Pancreas (tissue), 10 donors: ENCODE results near the gene CDKAL1. TPM values are rescaled to one million over a fixed set of nuclear protein-coding genes. Genes with fewer than 3 reads are reported as not detected.
A peak's percentile ranks its signal among the peaks of the same experiment; 100 is the strongest.
"Not testable (repeated sequence)": the region's sequence is repeated elsewhere in the genome, so short reads cannot be mapped to it uniquely, and the experiment has no call there.

Experiments
- ATAC-seq, 4 donors: fragments of 200-7000 bp; cut with Tn5 transposase; one replicate each; pipeline versions ENCODE4 v1.8.0 to v1.9.1; 2020; ENCODE audit warnings: mild to moderate bottlenecking in 4 of 4, moderate library complexity in 4 of 4
- DNase-seq, 6 donors: peaks; one replicate each; pipeline ENCODE4 v3.0.0-alpha.2; 2020
- FAIRE-seq: peaks from 2 replicates; lab custom pipeline; 2012; peaks lifted over from hg19 to GRCh38; lab: Jason Lieb, UNC
- H3K27ac ChIP-seq, 4 donors: fragments of 200-600 bp; sonication (generic); 1 replicate in 3 of 4; 2 replicates in 1 of 4; pipeline versions ENCODE4 v1.5.0 to v1.8.0; 2020
- H3K27me3 ChIP-seq, 4 donors: fragments of 200-600 bp; one replicate each; pipeline ENCODE4 v1.8.0; 2021
- H3K36me3 ChIP-seq, 3 donors: fragments of 200-600 bp; sonication (generic) in 1 of 3; one replicate each; pipeline versions ENCODE4 v1.5.0 to v1.8.0; 2020 to 2021
- H3K4me1 ChIP-seq, 3 donors: fragments of 200-600 bp; one replicate each; pipeline ENCODE4 v1.8.0; 2021
- H3K4me3 ChIP-seq, 4 donors: fragments of 200-600 bp; sonication (generic) in 2 of 4; one replicate each; pipeline versions ENCODE4 v1.5.0 to v1.8.0; 2020 to 2021
- H3K9me3 ChIP-seq, 4 donors: fragments of 200-600 bp; one replicate each; pipeline ENCODE4 v1.8.0; 2021
- CTCF ChIP-seq, 4 donors: fragments of 200-600 bp; sonication (generic) in 3 of 4; IDR thresholded peaks; one replicate each; pipeline versions ENCODE4 v1.5.0 to v1.8.0; 2021; ENCODE audit warnings: antibody characterized with exemption in 4 of 4
- WGBS, 2 donors: extraction: QIAGEN DNeasy Blood & Tissue Kit; methylation state at CpG; one replicate each; pipeline ENCODE4 v1.1.7; 2013; 5-methylcytosine and 5-hydroxymethylcytosine counted together
- intact Hi-C, 3 donors: fragments of 100-400 bp; cut with DNase I; formaldehyde crosslinking; loops; one replicate each; pipeline versions ENCODE4 v1.11.1 to v1.14.2; 2022
- polyA plus RNA-seq, 2 donors: library from polyadenylated mRNA; stranded (reverse); fragments of 200-250 nt; gene quantifications; one replicate each; pipeline ENCODE4 v1.2.3, GENCODE V29; 2013
- total RNA-seq, 6 donors: library from RNA; stranded (reverse); fragmentation: NEBNext Ultra II Directional in 4 of 6; extraction: Animal tissue kit (Norgen Biotek cat#: 25700) in 4 of 6; gene quantifications; one replicate each; pipeline versions ENCODE4 v1.2.1 to v1.2.4, GENCODE V29; 2021 to 2023
- donor health status: healthy with polysubstance abuse.
- donor health status: DM: no; HTN: no; CAD: no; lungs with moderate emphysema.
- donor health status: DM: no; HTN: no; CAD: no.
- donor health status: control.
- donor health status: control.
- donor health status: Bipolar disorder and iron deficiency.
- donor health status: DM: yes; HTN: yes; CAD: no.
- donor health status: DM: no; HTN: no; CAD: no.
- donor health status: DM: no; HTN: no; CAD: no.
- donor health status: DM: yes; HTN: yes; CAD: no.

Gene CDKAL1
- total and polyA plus RNA-seq, 8 donors, result 3.3 to 11.7 (median 8.2) TPM

- Histone ChIP-seq H3K4me3 (no peak overlapping the region), H3K4me1 (peaks cover 0 to 3% (median 3%) of the 10 kb centered on the region in 3 donors), H3K27me3 (no peaks in the 10 kb centered on the region), H3K9me3 (no peaks in the 10 kb centered on the region), H3K36me3 (no peaks in the 10 kb centered on the region), H3K27ac (no peak overlapping the region)
- 11 to 14% methylated on average over 3 of the region's 3 CpGs for WGBS, 2 donors
- intact Hi-C loops, result no loop called here
- no peak for TF ChIP-seq CTCF (IDR thresholded peaks at IDR 0.05)
- FAIRE-seq (no peak), DNase-seq (no peak), ATAC-seq (peak in 1 of 4 donors; percentile 25)
Observed at GRCh38 chr6:21244897-21245470, 710.7 kb downstream of the CDKAL1 start.

DNA sequence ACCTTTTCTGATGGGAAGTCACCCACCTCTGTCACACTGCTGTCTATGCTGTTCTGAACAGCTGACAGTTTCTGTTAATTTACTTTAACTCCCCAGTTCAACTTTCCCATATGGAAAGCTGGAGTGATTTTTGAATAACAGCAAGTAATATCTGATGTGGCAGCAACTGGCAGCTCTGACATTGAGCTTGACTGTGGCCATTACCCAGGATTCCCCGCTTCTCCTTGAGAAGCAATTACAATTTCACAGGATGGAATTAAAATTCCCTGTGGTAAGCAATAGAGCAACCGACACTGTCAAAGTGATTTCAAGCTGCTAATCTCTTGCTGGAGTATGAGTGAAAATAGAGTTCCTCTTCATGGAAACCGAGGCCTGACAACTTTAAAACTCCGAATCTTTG lies 711.2 kb downstream of the CDKAL1 start:
- H3K9me3 ChIP-seq, result no peaks in the 10 kb centered on the region
- H3K36me3 ChIP-seq, result no peaks in the 10 kb centered on the region
- no peak overlapping the region for H3K4me3 ChIP-seq
- TF ChIP-seq CTCF (IDR thresholded peaks at IDR 0.05), result no peak
- intact Hi-C loops, result no loop called here
- 90 to 95% methylated on average over 4 of the region's 4 CpGs for WGBS, 2 donors
- peaks cover 0 to 3% (median 3%) of the 10 kb centered on the region in 3 donors for H3K4me1 ChIP-seq
- no peak for ATAC-seq
- no peak for FAIRE-seq
- H3K27ac ChIP-seq, result no peak overlapping the region
- no peaks in the 10 kb centered on the region for H3K27me3 ChIP-seq
- DNase-seq, result no peak

DNA sequence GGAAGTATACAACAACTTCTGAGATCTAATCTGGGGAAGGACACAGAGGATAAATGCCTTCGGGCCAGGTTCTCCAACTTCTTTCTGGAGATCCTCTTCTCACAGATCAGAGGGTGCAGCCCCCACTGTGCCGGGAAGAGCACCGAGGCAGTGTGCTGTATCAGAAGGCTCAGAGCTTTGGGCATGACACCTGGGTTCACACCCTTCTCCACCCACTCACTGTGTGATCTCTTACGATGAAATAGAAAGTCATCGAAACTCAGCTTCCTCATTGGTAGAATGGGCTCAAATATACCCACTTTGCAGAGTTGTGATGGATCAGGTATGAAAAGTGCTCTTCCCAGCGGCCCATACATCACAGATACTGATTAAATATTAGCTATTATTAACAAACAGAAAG lies 711.8 kb downstream of the CDKAL1 start:
- no peak for TF ChIP-seq CTCF (IDR thresholded peaks at IDR 0.05)
- intact Hi-C loops, result no loop called here
- H3K36me3 ChIP-seq, result no peaks in the 10 kb centered on the region
- H3K4me1 ChIP-seq, result peaks cover 0 to 3% (median 3%) of the 10 kb centered on the region in 3 donors
- FAIRE-seq (no peak), ATAC-seq (no peak), DNase-seq (no peak)
- WGBS, 2 donors, result 92 to 94% methylated on average over 6 of the region's 6 CpGs
- no peaks in the 10 kb centered on the region for H3K27me3 ChIP-seq
- H3K4me3 ChIP-seq, result no peak overlapping the region
- H3K9me3 ChIP-seq, result no peaks in the 10 kb centered on the region
- H3K27ac ChIP-seq, result no peak overlapping the region

- FAIRE-seq, H3K27me3 ChIP-seq, ATAC-seq, H3K4me1 ChIP-seq, DNase-seq, intact Hi-C loops, H3K27ac ChIP-seq, H3K36me3 ChIP-seq, H3K4me3 ChIP-seq, H3K9me3 ChIP-seq: not testable (repeated sequence)
Observed at GRCh38 chr6:21254460-21254859, 720.2 kb downstream of the CDKAL1 start.

GRCh38 chr6:21256197-21256596 lies 721.9 kb downstream of the CDKAL1 start:
- FAIRE-seq (no peak), ATAC-seq (no peak), DNase-seq (no peak)
- H3K36me3 ChIP-seq, result no peaks in the 10 kb centered on the region
- WGBS, 2 donors, result 80 to 81% methylated on average over 3 of the region's 3 CpGs
- H3K27ac ChIP-seq, result no peak overlapping the region
- H3K4me1 ChIP-seq, result no peaks in the 10 kb centered on the region
- H3K4me3 ChIP-seq, result no peak overlapping the region
- intact Hi-C loops, result no loop called here
- no peaks in the 10 kb centered on the region for H3K9me3 ChIP-seq
- no peak for TF ChIP-seq CTCF (IDR thresholded peaks at IDR 0.05)
- H3K27me3 ChIP-seq, result no peaks in the 10 kb centered on the region
